ENCODE measurements around the gene LRRC3. TPM values are rescaled to one million over a fixed set of nuclear protein-coding genes. Genes with fewer than 3 reads are reported as not detected.

Gene LRRC3
- polyA plus RNA-seq, 1 experiment, result 0.59 TPM

DNA sequence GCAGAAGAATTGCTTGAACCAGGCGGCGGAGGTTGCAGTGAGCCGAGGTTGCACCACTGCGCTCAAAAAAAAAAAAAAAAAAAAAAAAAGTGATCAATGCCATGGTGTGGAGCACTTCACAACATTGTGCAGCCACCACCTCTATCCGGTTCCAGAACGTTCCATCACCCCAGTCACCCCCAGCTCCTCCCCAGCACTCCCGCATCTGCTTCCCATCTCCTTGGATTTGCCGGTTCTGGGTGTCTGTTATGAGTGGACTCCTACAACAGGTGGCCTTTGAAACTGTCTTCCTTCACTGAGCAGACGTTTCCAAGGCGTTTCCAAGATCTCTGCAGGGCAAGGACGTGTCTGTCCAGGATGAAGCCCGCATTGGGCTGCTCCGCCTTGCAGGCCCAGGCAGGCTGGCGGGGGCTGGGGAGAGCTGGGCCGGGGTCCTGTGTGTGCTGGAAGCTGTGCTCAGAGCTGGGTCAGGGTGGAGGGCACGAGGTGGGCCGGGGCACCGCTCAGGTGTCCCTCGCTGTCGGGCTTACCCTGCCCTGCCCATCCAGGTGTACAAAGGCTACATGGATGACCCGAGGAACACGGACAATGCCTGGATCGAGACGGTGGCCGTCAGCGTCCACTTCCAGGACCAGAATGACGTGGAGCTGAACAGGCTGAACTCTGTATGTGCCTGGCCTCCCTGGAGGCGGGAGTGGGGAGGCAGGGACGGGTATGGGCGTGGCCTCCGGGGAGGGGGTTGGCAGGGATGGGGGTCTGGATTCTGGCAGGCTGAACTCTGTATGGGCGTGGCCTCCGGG, 14.9 kb upstream of the LRRC3 start:
- TF ChIP-seq, protein P1, sequence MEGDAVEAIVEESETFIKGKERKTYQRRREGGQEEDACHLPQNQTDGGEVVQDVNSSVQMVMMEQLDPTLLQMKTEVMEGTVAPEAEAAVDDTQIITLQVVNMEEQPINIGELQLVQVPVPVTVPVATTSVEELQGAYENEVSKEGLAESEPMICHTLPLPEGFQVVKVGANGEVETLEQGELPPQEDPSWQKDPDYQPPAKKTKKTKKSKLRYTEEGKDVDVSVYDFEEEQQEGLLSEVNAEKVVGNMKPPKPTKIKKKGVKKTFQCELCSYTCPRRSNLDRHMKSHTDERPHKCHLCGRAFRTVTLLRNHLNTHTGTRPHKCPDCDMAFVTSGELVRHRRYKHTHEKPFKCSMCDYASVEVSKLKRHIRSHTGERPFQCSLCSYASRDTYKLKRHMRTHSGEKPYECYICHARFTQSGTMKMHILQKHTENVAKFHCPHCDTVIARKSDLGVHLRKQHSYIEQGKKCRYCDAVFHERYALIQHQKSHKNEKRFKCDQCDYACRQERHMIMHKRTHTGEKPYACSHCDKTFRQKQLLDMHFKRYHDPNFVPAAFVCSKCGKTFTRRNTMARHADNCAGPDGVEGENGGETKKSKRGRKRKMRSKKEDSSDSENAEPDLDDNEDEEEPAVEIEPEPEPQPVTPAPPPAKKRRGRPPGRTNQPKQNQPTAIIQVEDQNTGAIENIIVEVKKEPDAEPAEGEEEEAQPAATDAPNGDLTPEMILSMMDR (IDR thresholded peaks at IDR 0.05; ENCODE audit: insufficient read depth, low read depth, low read length), result no peak
- H3K4me3 ChIP-seq (ENCODE audit: low read depth, low read length), result no peak overlapping the region
- ChIA-PET POLR2A (no interaction called here), CTCF (no interaction called here)
- H3K27me3 ChIP-seq (ENCODE audit: control insufficient read depth, insufficient read depth, low read length), result no peaks in the 10 kb centered on the region
- no peaks in the 10 kb centered on the region for H3K36me3 ChIP-seq (ENCODE audit: control insufficient read depth, insufficient read depth, low read length)
- DNase-seq (ENCODE audit: low read depth), result no peak

DNA sequence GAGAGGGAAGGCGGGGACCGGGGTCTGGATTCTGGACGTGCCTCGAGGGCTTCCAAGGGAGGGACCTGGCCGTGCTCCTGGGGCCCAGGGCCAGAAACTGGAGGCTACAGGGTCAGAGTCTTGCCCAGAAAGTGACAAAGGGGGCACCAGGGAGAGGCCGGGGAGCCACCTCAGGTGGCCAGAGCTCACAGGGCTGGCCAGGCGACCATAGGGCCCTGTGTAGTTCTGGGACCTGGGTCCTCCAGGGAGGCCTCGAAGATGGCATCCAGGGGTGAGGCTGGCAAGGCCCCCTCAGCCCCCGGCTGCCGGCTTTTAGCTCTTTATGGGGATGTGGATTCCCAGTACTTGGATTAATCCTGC, 14.3 kb upstream of the LRRC3 start:
- Histone ChIP-seq H3K36me3 (ENCODE audit: control insufficient read depth, insufficient read depth, low read length) (no peaks in the 10 kb centered on the region), H3K27me3 (ENCODE audit: control insufficient read depth, insufficient read depth, low read length) (no peaks in the 10 kb centered on the region), H3K4me3 (ENCODE audit: low read depth, low read length) (no peak overlapping the region)
- DNase-seq (ENCODE audit: low read depth), result no peak
- POLR2A ChIA-PET, result no interaction called here
- CTCF ChIA-PET, result no interaction called here
- TF ChIP-seq, protein P1 (IDR thresholded peaks at IDR 0.05; ENCODE audit: insufficient read depth, low read depth, low read length), result no peak

DNA sequence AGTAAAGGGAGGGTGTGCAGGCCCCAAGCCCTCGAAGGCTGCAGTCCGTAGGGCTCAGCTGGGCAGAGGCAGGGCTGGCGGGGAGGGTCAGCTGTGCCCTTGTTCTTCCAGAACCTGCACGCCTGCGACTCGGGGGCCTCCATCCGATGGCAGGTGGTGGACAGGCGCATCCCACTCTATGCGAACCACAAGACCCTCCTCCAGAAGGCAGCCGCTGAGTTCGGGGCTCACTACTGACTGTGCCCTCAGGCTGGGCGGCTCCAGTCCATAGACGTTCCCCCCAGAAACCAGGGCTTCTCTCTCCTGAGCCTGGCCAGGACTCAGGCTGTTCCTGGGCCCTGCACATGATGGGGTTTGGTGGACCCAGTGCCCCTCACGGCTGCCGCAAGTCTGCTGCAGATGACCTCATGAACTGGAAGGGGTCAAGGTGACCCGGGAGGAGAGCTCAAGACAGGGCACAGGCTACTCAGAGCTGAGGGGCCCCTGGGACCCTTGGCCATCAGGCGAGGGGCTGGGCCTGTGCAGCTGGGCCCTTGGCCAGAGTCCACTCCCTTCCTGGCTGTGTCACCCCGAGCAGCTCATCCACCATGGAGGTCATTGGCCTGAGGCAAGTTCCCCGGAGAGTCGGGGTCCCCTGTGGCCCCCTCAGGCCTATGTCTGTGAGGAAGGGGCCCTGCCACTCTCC, 13.6 kb upstream of the LRRC3 start:
- DNase-seq (ENCODE audit: low read depth), result no peak
- TF ChIP-seq, protein P1 (IDR thresholded peaks at IDR 0.05; ENCODE audit: insufficient read depth, low read depth, low read length), result no peak
- no peak overlapping the region for H3K4me3 ChIP-seq (ENCODE audit: low read depth, low read length)
- no peaks in the 10 kb centered on the region for H3K27me3 ChIP-seq (ENCODE audit: control insufficient read depth, insufficient read depth, low read length)
- ChIA-PET POLR2A (no interaction called here), CTCF (no interaction called here)
- H3K36me3 ChIP-seq (ENCODE audit: control insufficient read depth, insufficient read depth, low read length), result no peaks in the 10 kb centered on the region

DNA sequence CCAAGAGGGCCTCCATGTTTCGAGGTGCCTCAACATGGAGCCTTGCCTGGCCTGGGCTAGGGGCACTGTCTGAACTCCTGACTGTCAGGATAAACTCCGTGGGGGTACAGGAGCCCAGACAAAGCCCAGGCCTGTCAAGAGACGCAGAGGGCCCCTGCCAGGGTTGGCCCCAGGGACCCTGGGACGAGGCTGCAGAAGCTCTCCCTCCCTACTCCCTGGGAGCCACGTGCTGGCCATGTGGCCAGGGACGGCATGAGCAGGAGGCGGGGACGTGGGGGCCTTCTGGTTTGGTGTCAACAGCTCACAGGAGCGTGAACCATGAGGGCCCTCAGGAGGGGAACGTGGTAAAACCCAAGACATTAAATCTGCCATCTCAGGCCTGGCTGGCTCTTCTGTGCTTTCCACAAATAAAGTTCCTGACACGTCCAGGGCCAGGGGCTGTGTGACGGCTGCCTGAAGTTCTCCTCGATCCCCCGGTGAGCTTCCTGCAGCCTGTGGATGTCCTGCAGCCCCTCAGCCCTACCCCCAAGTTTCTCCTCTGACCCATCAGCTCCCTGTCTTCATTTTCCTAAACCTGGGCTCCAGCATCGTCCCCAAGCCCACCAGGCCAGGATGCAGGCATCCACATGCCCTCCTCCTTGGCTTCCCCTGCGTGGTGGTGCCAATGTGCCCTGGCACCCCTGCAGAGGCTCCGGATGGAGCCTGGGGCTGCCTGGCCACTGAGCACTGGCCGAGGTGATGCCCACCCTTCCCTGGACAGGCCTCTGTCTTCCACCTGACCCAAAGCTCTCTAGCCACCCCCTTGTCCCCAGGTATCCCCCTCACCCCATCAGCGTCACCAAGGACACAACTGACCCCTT, 12.8 kb upstream of the LRRC3 start:
- no peak for DNase-seq (ENCODE audit: low read depth)
- H3K4me3 ChIP-seq (ENCODE audit: low read depth, low read length), result no peak overlapping the region
- TF ChIP-seq, protein P1 (IDR thresholded peaks at IDR 0.05; ENCODE audit: insufficient read depth, low read depth, low read length), result no peak
- ChIA-PET POLR2A (no interaction called here), CTCF (no interaction called here)
- no peaks in the 10 kb centered on the region for H3K27me3 ChIP-seq (ENCODE audit: control insufficient read depth, insufficient read depth, low read length)
- no peaks in the 10 kb centered on the region for H3K36me3 ChIP-seq (ENCODE audit: control insufficient read depth, insufficient read depth, low read length)

DNA sequence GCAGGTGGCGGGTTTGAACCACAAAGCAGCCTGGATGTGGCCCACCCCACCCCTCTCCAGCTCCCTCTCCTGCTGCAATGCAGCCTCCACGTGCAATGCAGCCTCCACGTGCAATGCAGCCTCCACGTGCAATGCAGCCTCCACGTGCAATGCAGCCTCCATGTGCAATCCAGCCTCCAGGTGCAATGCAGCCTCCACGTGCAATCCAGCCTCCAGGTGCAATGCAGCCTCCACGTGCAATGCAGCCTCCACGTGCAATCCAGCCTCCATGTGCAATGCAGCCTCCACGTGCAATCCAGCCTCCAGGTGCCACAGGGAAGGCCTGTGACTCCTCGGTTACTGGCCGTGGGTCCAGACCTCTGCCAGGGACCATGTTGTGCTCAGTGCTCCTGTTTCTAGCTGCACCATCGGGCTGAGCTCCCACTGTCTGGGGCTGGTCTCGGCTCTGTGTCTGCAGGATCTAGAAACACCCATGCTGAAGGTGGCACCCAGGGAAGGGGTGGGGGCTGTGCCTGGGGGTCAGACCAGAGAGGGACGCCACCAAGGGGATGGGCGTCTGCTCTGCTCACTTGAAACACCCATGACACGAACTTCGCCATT, 11.9 kb upstream of the LRRC3 start:
- POLR2A ChIA-PET, result no interaction called here
- TF ChIP-seq, protein P1 (IDR thresholded peaks at IDR 0.05; ENCODE audit: insufficient read depth, low read depth, low read length), result no peak
- no peak for DNase-seq (ENCODE audit: low read depth)
- no peak overlapping the region for H3K4me3 ChIP-seq (ENCODE audit: low read depth, low read length)
- no peaks in the 10 kb centered on the region for H3K27me3 ChIP-seq (ENCODE audit: control insufficient read depth, insufficient read depth, low read length)
- H3K36me3 ChIP-seq (ENCODE audit: control insufficient read depth, insufficient read depth, low read length), result no peaks in the 10 kb centered on the region
- CTCF ChIA-PET, result no interaction called here
